Adrenal gland (tissue), 12 donors: ENCODE results near the gene FAM13B. TPM values are rescaled to one million over a fixed set of nuclear protein-coding genes. Genes with fewer than 3 reads are reported as not detected.

Experiments used
- DNase-seq, 7 donors: peaks; one replicate each; pipeline ENCODE4 v3.0.0-alpha.2; 2019 to 2020
- H3K27ac ChIP-seq, 5 donors: fragments of 200-600 bp; sonication (generic) in 4 of 5; 1 replicate in 3 of 5; 2 replicates in 2 of 5; pipeline versions ENCODE4 v1.5.1 to v1.8.0; 2016 to 2020; ENCODE audit warnings: mild to moderate bottlenecking in 1 of 5
- H3K27me3 ChIP-seq: fragments of 200-600 bp; 2 replicates; pipeline ENCODE4 v1.8.0; 2021
- H3K36me3 ChIP-seq, 2 donors: fragments of 200-600 bp; replicated peaks in 1 of 2; 1 replicate in 1 of 2; 2 replicates in 1 of 2; pipeline versions ENCODE4 v1.5.1 to v1.8.0; 2018 to 2022
- H3K4me1 ChIP-seq, 2 donors: fragments of 200-600 bp; replicated peaks in 1 of 2; 1 replicate in 1 of 2; 2 replicates in 1 of 2; pipeline versions ENCODE4 v1.5.1 to v1.8.0; 2018 to 2021
- H3K4me3 ChIP-seq, 4 donors: fragments of 200-600 bp; sonication (generic) in 3 of 4; one replicate each; pipeline ENCODE4 v1.5.1; 2016 to 2018
- H3K9me3 ChIP-seq, 3 donors: fragments of 200-600 bp; sonication (generic) in 1 of 3; replicated peaks in 1 of 3; 1 replicate in 2 of 3; 2 replicates in 1 of 3; pipeline versions ENCODE4 v1.5.1 to v1.8.0; 2016 to 2021
- POLR2A ChIP-seq, 2 donors: fragments of 450-650 bp; IDR thresholded peaks; one replicate each; pipeline ENCODE4 v1.6.1; 2017; ENCODE audit warnings: antibody characterized with exemption in 2 of 2, mild to moderate bottlenecking in 2 of 2, moderate library complexity in 1 of 2
- WGBS, 4 donors: extraction: QIAGEN DNeasy Blood & Tissue Kit in 2 of 4; methylation state at CpG; one replicate each; pipeline versions ENCODE4 v1.1.5 to v1.1.7; 2013 to 2017; 5-methylcytosine and 5-hydroxymethylcytosine counted together
- intact Hi-C, 2 donors: fragments of 100-400 bp; cut with DNase I; formaldehyde crosslinking; loops; one replicate each; pipeline versions ENCODE4 v1.14.1 to v1.15.0; 2022 to 2023
- polyA plus RNA-seq, 3 donors: library from polyadenylated mRNA; stranded (reverse); fragments of 200-250 nt in 2 of 3; fragments of 350-450 nt in 1 of 3; fragmentation: Illumina TruSeq in 1 of 3; extraction: RNeasy Lipid Tissue Mini Kit (QIAGEN cat#74804) in 1 of 3; gene quantifications; one replicate each; pipeline ENCODE4 v1.2.3, GENCODE V29; 2013 to 2014
- total RNA-seq, 9 donors: library from RNA; depleted of rRNA in 4 of 9; stranded (reverse); fragments of >200 nt in 4 of 9; fragments of 120-200 nt in 1 of 9; fragmentation: NEBNext Ultra II Directional in 1 of 9; extraction: Animal tissue kit (Norgen Biotek cat#: 25700) in 1 of 9; gene quantifications; one replicate each; pipeline versions ENCODE4 v1.1.0 to v1.2.4, GENCODE V29; 2013 to 2023
- TF ChIP-seq, protein P1 (sequence below), 6 experiments: fragments of 450-650 bp in 4 of 6; fragments of 200-600 bp in 2 of 6; sonication (generic) in 1 of 6; IDR thresholded peaks; 1 replicate in 5 of 6; 2 replicates in 1 of 6; pipeline versions ENCODE4 v1.5.1 to v1.8.0; 2016 to 2021; ENCODE audit warnings: antibody characterized with exemption in 6 of 6, mild to moderate bottlenecking in 2 of 6, moderate library complexity in 1 of 6
- donor health status: healthy with polysubstance abuse.
- donor health status: Bipolar disorder and iron deficiency.
- donor health status: DM: yes; HTN: yes; CAD: no.
- donor health status: DM: no; HTN: no; CAD: no.
- donor health status: DM: no; HTN: no; CAD: no.
- donor health status: DM: yes; HTN: yes; CAD: no.

The FAM13B gene
- total and polyA plus RNA-seq, 12 donors = 26.5 to 208 (median 58.5) TPM

DNA sequence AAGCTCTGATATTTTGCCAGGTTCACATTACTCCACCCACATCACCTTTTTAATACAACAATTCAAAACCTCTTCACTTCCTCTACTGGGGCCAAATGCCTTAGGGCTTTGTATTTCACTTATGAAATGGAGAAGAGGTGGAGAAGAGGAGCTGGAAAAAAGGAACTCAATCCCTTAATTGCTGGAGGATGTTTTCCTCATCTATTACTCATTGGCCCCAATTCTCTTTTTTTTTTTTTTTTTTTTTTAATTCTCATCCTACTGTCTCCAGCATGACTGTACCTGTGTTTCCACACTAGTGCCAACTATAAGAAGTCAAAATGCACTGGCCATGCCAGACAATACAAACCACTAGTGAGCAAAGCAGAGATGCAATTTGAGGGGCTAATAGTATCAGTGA is 20.9 kb downstream of the FAM13B start:
- H3K27ac ChIP-seq = no peak overlapping the region

DNA sequence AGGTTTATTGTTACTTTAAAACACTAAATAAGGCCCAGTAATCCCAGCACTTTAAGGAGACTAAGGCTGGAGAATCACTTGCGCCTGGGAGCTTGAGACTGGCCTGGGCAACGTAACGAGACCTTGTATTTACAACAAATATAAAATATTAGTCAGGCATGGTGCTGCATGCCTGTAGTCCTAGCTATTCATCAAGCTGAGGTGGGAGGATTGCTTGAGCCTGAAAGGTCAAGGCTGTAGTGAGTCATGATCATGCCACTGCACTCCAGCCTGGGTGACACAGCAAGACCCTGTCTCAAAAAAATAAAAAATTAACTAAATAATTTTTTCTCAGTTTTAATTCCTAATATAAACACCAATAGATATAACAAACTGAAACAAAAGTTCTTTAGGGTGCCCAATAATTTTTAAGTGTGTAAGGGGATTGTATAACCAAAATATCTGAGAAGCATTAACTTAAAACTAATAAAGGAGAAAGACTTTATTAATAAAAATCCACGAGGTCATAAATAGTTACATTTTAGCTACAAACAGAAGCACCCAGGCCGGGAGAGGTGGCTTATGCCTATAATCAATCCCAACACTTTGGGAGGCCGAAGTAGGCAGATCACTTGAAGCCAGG is 32.7 kb downstream of the FAM13B start:
- peak in 1 of 2 donors; percentile 63 for TF ChIP-seq POLR2A (IDR thresholded peaks at IDR 0.05)
- TF ChIP-seq, protein P1, sequence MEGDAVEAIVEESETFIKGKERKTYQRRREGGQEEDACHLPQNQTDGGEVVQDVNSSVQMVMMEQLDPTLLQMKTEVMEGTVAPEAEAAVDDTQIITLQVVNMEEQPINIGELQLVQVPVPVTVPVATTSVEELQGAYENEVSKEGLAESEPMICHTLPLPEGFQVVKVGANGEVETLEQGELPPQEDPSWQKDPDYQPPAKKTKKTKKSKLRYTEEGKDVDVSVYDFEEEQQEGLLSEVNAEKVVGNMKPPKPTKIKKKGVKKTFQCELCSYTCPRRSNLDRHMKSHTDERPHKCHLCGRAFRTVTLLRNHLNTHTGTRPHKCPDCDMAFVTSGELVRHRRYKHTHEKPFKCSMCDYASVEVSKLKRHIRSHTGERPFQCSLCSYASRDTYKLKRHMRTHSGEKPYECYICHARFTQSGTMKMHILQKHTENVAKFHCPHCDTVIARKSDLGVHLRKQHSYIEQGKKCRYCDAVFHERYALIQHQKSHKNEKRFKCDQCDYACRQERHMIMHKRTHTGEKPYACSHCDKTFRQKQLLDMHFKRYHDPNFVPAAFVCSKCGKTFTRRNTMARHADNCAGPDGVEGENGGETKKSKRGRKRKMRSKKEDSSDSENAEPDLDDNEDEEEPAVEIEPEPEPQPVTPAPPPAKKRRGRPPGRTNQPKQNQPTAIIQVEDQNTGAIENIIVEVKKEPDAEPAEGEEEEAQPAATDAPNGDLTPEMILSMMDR (IDR thresholded peaks at IDR 0.05) = no peak
- intact Hi-C loops = no loop called here
- WGBS, 4 donors = 37 to 54% (median 45%) methylated on average over 6 of the region's 6 CpGs
- peak; percentile 69 to 91 (median 87) for DNase-seq
- Histone ChIP-seq H3K9me3 (no peaks in the 10 kb centered on the region), H3K4me1 (peaks cover 26 to 53% of the 10 kb centered on the region in 2 donors), H3K27me3 (no peaks in the 10 kb centered on the region), H3K27ac (peak overlapping the region; percentile 73 to 93 (median 85)), H3K36me3 (peaks cover 0 to 18% of the 10 kb centered on the region in 2 donors), H3K4me3 (no peak overlapping the region)

More for the DNA sequence above, 20.9 kb downstream of the FAM13B start:
- Histone ChIP-seq H3K27me3 (no peaks in the 10 kb centered on the region), H3K4me1 (peaks cover 0 to 9% of the 10 kb centered on the region in 2 donors), H3K9me3 (no peaks in the 10 kb centered on the region), H3K36me3 (peaks cover 0 to 50% of the 10 kb centered on the region in 2 donors), H3K4me3 (no peak overlapping the region)
- DNase-seq = no peak
- TF ChIP-seq, protein P1 (IDR thresholded peaks at IDR 0.05) = no peak
- no peak for TF ChIP-seq POLR2A (IDR thresholded peaks at IDR 0.05)
- intact Hi-C loops = no loop called here

DNA sequence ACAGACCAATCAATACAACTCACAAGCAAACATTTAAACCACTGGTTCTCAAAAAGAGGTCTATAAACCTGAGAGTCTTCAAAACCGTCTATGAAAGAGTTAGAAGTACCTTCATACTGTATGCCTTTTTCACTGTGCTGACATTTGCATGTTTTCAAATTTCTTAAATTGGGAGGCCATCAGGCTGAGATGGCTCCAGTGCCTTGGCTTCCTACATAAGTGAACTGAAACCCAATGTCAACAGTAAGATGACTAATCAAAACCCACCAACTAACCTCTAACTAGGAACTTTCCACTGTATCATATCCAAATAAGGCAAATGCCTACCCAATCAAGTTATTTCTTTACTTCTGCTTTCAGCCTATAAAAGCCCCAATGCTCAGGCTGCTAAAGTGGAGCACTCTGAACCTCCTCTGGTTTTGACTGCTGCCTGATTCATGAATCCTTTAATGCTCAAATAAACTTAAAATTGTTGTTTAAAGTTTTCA is 35.1 kb downstream of the FAM13B start:
- TF ChIP-seq, protein P1 (IDR thresholded peaks at IDR 0.05) = no peak
- no peak for TF ChIP-seq POLR2A (IDR thresholded peaks at IDR 0.05)
- intact Hi-C loops = no loop called here
- no peaks in the 10 kb centered on the region for H3K9me3 ChIP-seq
- no peak for DNase-seq
- peaks cover 40 to 65% of the 10 kb centered on the region in 2 donors for H3K4me1 ChIP-seq
- H3K4me3 ChIP-seq = no peak overlapping the region
- no peaks in the 10 kb centered on the region for H3K27me3 ChIP-seq
- peaks cover 0 to 10% of the 10 kb centered on the region in 2 donors for H3K36me3 ChIP-seq
- no peak overlapping the region for H3K27ac ChIP-seq
- 95 to 100% (median 99%) methylated on average over 1 of the region's 1 CpG for WGBS, 4 donors

DNA sequence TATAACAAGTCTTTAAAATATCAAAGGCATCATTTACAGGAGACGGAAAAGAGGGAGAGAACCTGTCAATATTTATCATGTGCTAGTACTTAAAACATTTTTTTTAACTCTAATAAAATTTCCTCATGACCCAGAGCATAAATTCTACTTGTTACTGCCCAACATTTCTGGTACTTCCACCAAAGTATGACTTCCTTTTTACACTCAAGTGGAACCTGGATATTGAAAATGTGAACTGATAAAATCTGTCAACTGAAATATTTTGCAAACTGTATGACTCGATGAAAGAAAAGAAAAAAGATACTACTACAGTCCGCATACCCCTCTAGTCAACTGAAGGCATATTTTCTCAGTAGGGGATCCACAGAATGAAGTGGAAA is 37.1 kb downstream of the FAM13B start:
- TF ChIP-seq, protein P1 (IDR thresholded peaks at IDR 0.05) = no peak
- no peak for TF ChIP-seq POLR2A (IDR thresholded peaks at IDR 0.05)
- 50 to 56% (median 55%) methylated on average over 3 of the region's 3 CpGs for WGBS, 4 donors
- H3K36me3 ChIP-seq = peaks cover 0 to 3% of the 10 kb centered on the region in 2 donors
- H3K4me3 ChIP-seq = no peak overlapping the region
- no peaks in the 10 kb centered on the region for H3K9me3 ChIP-seq
- intact Hi-C loops = no loop called here
- no peak for DNase-seq
- peak overlapping the region in 4 of 5 donors; percentile 26 to 58 (median 42) for H3K27ac ChIP-seq
- H3K4me1 ChIP-seq = peaks cover 40 to 57% of the 10 kb centered on the region in 2 donors
- H3K27me3 ChIP-seq = no peaks in the 10 kb centered on the region
